AG08395 (cell line): ENCODE results near the gene ELMOD3.
"Not testable (repeated sequence)": the region's sequence is repeated elsewhere in the genome, so short reads cannot be mapped to it uniquely, and the experiment has no call there.

Experiments used
- DNase-seq: peaks from one replicate; pipeline ENCODE4 v3.0.0; 2012; ENCODE audit warnings: mixed read lengths, low spot score

Gene ELMOD3

GRCh38 chr2:85354286-85355072, at the start of gene ELMOD3, which contains the start of gene RETSAT:
TSS of gene ELMOD3 (plus strand) at chr2:85354769. CDS start at chr2:85357199, 2,430 bp downstream.
TSS of gene RETSAT (minus strand) at chr2:85354528. CDS start at chr2:85354507, 21 bp downstream.
- peak; percentile 99 for DNase-seq

GRCh38 chr2:85307527-85307897, 47.1 kb upstream of the ELMOD3 start:
- DNase-seq, result no peak

- DNase-seq, result no peak
Measured at GRCh38 chr2:85308201-85308600, 46.4 kb upstream of the ELMOD3 start.

- peak; percentile 49 for DNase-seq
Measured at GRCh38 chr2:85308896-85309555, 45.5 kb upstream of the ELMOD3 start.

GRCh38 chr2:85309699-85310321, 44.8 kb upstream of the ELMOD3 start:
- DNase-seq, result no peak

GRCh38 chr2:85310330-85310729, 44.2 kb upstream of the ELMOD3 start:
- no peak for DNase-seq

GRCh38 chr2:85312404-85312803, 42.2 kb upstream of the ELMOD3 start:
- peak; percentile 68 for DNase-seq

DNA sequence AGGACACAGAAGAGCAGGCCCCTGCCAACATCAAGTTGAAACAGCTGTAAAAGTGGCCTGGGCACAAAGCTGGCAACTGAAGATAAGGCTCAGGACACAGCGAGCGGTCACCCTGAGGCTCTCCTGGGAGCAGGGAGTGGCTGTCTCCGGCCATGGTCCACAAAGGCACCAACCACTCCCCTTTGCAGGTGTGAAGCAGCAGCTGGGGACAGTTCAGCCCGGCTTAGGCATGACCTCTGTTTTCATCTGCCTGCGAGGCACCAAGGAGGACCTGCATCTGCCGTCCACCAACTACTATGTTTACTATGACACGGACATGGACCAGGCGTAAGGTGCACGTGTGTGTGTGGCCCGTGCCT, 39.7 kb upstream of the ELMOD3 start:
- no peak for DNase-seq

DNA sequence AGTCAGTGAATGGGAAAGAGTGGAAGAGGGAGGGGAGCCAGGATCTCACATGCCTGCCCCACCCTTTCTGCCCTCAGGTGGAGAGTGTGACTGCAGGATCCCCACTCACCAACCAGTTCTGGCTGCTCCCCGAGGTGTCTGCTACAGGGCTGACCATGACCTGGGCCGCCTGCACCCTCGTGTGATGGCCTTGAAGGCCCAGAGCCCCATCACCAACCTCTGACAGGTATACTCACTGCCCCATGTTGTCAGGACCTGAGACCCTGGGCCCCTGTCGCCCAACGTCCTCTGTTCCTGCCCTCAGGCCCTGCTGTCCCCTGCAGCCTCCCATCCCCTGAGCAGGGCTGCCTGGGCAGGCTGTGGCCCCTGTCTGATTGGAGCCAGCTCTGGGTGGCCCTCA, 38.6 kb upstream of the ELMOD3 start:
- DNase-seq, result not testable (repeated sequence)

DNA sequence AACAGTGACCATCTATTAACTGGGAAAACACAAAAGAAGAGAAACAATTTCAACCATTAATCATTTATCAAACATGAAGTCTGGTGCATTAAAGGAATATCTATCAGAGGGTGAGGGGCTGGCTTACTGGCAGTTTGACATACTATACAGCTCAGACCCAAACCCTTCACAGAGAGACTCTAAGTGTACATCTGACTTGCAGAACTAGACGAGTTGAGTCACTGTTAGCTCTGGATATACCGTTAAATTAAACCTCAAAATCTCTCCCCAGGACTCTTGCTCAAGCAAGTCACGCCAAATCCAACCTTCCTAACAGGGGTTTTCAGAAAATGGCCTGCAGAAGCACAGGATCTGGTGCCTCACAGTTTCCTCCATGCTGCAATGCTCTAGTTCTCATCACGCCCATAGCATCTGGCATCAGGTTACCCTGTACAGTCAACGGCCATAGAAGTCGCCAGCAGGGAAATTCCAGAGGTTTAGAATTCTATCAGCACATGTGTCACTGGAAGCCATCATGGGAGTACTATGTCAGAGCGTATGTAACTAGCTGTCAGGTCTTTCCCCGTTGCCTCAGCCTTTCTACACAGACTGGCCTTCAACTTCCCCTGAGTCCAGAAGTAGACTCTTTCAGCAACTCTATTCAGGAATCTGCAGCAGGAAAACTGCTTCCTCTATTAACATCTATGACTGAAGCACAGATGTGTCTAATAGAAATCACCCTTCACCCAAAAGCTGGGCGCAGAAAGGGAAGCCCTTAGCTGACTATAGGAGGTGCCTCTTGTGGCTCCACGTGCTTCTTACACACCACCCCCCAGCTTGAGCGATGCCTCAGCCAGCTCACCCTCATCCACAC, 36.1 kb upstream of the ELMOD3 start:
- DNase-seq, result peak; percentile 62

GRCh38 chr2:85319796-85320195, 34.8 kb upstream of the ELMOD3 start:
- DNase-seq, result no peak

GRCh38 chr2:85323351-85323987, 31.1 kb upstream of the ELMOD3 start:
- DNase-seq, result no peak

DNA sequence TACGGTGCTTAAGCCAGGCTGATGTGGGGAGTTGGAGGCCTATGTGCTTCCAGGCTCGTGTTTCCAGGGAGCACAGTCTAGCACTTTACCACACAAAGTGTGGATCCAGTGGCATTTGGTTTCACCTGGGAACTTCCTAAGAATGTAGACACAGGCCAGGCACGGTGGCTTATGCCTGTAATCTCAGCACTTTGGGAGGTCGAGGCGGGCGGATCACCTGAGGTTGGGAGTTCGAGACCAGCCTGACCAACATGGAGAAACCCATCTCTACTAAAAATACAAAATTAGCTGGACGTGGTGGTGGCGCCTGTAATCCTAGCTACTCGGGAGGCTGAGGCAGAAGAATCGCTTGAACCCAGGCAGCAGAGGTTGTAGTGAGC, 30.6 kb upstream of the ELMOD3 start:
- not testable (repeated sequence) for DNase-seq

- peak; percentile 15 for DNase-seq
Measured at GRCh38 chr2:85324639-85325465, 29.7 kb upstream of the ELMOD3 start.

GRCh38 chr2:85325466-85325811, 29.1 kb upstream of the ELMOD3 start:
- DNase-seq, result no peak

- DNase-seq, result peak; percentile 10
Measured at GRCh38 chr2:85326406-85327159, 28.0 kb upstream of the ELMOD3 start.

GRCh38 chr2:85327160-85327821, 27.3 kb upstream of the ELMOD3 start:
- DNase-seq, result peak; percentile 53

DNA sequence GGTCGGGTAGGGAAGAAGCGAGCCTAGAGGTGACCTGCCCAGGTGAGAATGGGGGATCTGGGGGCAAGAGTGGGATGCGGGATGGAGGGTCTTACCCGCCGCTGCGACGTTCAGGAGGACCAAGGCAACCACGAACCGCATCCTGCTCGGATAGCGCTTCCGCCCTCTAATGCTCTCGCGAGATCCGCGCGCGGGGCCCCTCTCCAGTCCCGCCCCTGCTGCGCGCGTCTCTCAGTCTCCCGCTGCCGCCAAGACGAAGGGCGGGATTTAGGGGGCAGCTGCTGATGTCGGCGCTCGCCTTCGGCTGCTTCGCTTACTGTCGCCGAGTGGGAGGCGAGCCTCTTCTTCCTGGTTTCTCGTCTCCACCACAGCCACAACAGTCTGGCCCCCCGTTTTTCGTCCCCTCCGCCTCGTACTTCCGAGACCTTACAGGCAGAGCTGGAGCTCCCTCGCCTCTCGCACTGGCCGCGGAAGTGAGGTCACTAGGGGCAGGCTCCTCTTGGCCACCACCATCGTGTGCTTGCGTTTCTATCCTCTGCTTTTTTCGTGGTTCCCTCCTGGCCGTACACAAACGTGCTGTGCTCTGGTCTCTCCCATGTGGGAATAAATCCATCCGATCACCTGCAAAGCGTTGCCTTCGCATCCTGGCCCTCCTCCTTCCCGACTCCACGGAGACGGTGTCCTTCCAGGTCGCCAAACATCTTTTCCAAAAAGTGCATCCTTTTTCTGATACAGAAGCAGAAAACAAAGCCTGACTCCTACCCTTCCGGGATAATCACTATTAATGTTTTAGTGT, 26.5 kb upstream of the ELMOD3 start, which contains the start of gene TGOLN2:
TSS of gene TGOLN2 (minus strand) at position 168 of the 796 bp plus-strand sequence. CDS start at position 141, 27 bp downstream.
- DNase-seq, result peak; percentile 98
